Measurements from ENCODE around the gene TULP1.

GRCh38 chr6:35470663-35471120 lies 42.0 kb downstream of the TULP1 start:
- TF ChIP-seq EZH2phosphoT487 (IDR thresholded peaks at IDR 0.05; ENCODE audit: insufficient read depth, low read depth) (no peak), EZH2 (IDR thresholded peaks at IDR 0.05; ENCODE audit: insufficient read depth, poor library complexity, severe bottlenecking) (no peak)
